ENCODE measurements around the gene ARPC1A.
"Not testable (repeated sequence)": the region's sequence is repeated elsewhere in the genome, so short reads cannot be mapped to it uniquely, and the experiment has no call there.

Gene ARPC1A

GRCh38 chr7:99325592-99326407 is at the start of gene ARPC1A:
Gene ARPC1A (plus strand): TSS chr7:99325898. CDS start chr7:99333354, 7,456 bp downstream.
- peak; percentile 90 for DNase-seq (ENCODE audit: low read depth)
- TF ChIP-seq CTCF (conservative IDR thresholded peaks at IDR 0.05; ENCODE audit: low read length) = peak; percentile 28
- peak within 1 kb of the TSS; percentile 97 for H3K4me3 ChIP-seq (ENCODE audit: low read length)

- H3K4me3 ChIP-seq (ENCODE audit: low read length) = no peak overlapping the region
- no peak for DNase-seq (ENCODE audit: low read depth)
- no peak for TF ChIP-seq CTCF (conservative IDR thresholded peaks at IDR 0.05; ENCODE audit: low read length)
These were observed 47.5 kb upstream of the ARPC1A start for GRCh38 chr7:99278180-99278579.

- DNase-seq (ENCODE audit: low read depth); H3K4me3 ChIP-seq (ENCODE audit: low read length): not testable (repeated sequence)
These were observed 41.5 kb upstream of the ARPC1A start for GRCh38 chr7:99284165-99284564.

- no peak overlapping the region for H3K4me3 ChIP-seq (ENCODE audit: low read length)
- TF ChIP-seq CTCF (conservative IDR thresholded peaks at IDR 0.05; ENCODE audit: low read length) = no peak
- DNase-seq (ENCODE audit: low read depth) = no peak
These were observed 37.7 kb upstream of the ARPC1A start for GRCh38 chr7:99287779-99288534.

GRCh38 chr7:99289185-99289584 is 36.5 kb upstream of the ARPC1A start:
- TF ChIP-seq CTCF (conservative IDR thresholded peaks at IDR 0.05; ENCODE audit: low read length) = no peak
- no peak for DNase-seq (ENCODE audit: low read depth)
- H3K4me3 ChIP-seq (ENCODE audit: low read length) = no peak overlapping the region

DNA sequence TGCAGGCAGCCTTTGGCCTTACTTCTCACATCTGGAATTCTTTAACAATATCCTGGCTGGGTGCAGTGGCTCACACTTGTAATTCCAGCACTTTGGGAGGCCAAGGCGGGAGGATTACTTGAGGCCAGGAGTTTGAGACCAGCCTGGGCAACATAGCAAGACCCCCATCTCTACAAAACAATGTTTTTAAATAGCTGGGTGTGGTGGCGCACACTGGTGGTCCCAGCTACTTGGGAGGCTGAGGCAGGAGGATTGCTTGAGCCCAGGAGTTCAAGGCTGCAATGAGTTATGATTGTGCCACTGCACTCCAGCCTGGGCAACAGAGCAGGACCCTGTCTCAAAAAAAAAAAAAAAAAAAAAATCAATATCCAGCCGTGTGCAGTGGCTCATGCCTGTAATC is 35.5 kb upstream of the ARPC1A start:
- DNase-seq (ENCODE audit: low read depth); H3K4me3 ChIP-seq (ENCODE audit: low read length): not testable (repeated sequence)

GRCh38 chr7:99290980-99291607 is 34.6 kb upstream of the ARPC1A start:
- no peak for DNase-seq (ENCODE audit: low read depth)
- no peak overlapping the region for H3K4me3 ChIP-seq (ENCODE audit: low read length)
- no peak for TF ChIP-seq CTCF (conservative IDR thresholded peaks at IDR 0.05; ENCODE audit: low read length)

GRCh38 chr7:99292127-99292526 is 33.6 kb upstream of the ARPC1A start:
- no peak overlapping the region for H3K4me3 ChIP-seq (ENCODE audit: low read length)
- DNase-seq (ENCODE audit: low read depth) = no peak

More at GRCh38 chr7:99292127-99292526, 33.6 kb upstream of the ARPC1A start:
- no peak for TF ChIP-seq CTCF (conservative IDR thresholded peaks at IDR 0.05; ENCODE audit: low read length)

Data from AG10803 (cell line).